ENCODE results near the gene PRDM1. TPM values are rescaled to one million over a fixed set of nuclear protein-coding genes. Genes with fewer than 3 reads are reported as not detected.

Gene PRDM1
- total and polyA plus RNA-seq, 2 of the 13 experiments (the other 11 are each of a cell fraction or from before 2014, with no cell fraction given), result 0.13 TPM; not detected in 1

DNA sequence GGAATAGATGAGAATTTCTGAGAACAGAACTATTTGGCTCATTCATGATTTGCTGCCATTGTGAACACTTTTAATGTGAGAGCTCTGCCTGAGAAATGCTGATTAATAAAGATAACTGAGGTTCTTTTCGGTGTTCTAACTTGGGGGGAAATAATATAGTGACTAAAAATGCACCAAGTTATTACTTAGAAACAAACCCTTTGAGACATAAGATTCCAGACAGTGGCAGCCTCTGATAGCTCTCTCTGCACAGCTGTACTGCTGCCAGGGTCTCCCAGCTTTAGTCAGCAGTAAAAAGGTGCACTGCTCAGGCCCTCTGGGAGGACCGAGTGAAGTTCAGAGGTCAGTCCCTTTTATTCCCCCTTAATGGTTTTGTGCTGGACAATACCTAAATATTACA is 2.5 kb upstream of the PRDM1 start (continued):
- TF ChIP-seq, protein P1, sequence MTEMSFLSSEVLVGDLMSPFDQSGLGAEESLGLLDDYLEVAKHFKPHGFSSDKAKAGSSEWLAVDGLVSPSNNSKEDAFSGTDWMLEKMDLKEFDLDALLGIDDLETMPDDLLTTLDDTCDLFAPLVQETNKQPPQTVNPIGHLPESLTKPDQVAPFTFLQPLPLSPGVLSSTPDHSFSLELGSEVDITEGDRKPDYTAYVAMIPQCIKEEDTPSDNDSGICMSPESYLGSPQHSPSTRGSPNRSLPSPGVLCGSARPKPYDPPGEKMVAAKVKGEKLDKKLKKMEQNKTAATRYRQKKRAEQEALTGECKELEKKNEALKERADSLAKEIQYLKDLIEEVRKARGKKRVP (CRISPR knock-in tag; IDR thresholded peaks at IDR 0.05), result no peak
- TF ChIP-seq PLRG1 (conservative IDR thresholded peaks at IDR 0.05), result no peak
- no peak for TF ChIP-seq ZNF256 (CRISPR knock-in tag; conservative IDR thresholded peaks at IDR 0.05)
- TF ChIP-seq ZNF143 (CRISPR knock-in tag; IDR thresholded peaks at IDR 0.05), result no peak
- no peak for TF ChIP-seq SIN3A (IDR thresholded peaks at IDR 0.05; ENCODE audit: borderline replicate concordance, low read depth, low read length)
- TF ChIP-seq, protein P2, sequence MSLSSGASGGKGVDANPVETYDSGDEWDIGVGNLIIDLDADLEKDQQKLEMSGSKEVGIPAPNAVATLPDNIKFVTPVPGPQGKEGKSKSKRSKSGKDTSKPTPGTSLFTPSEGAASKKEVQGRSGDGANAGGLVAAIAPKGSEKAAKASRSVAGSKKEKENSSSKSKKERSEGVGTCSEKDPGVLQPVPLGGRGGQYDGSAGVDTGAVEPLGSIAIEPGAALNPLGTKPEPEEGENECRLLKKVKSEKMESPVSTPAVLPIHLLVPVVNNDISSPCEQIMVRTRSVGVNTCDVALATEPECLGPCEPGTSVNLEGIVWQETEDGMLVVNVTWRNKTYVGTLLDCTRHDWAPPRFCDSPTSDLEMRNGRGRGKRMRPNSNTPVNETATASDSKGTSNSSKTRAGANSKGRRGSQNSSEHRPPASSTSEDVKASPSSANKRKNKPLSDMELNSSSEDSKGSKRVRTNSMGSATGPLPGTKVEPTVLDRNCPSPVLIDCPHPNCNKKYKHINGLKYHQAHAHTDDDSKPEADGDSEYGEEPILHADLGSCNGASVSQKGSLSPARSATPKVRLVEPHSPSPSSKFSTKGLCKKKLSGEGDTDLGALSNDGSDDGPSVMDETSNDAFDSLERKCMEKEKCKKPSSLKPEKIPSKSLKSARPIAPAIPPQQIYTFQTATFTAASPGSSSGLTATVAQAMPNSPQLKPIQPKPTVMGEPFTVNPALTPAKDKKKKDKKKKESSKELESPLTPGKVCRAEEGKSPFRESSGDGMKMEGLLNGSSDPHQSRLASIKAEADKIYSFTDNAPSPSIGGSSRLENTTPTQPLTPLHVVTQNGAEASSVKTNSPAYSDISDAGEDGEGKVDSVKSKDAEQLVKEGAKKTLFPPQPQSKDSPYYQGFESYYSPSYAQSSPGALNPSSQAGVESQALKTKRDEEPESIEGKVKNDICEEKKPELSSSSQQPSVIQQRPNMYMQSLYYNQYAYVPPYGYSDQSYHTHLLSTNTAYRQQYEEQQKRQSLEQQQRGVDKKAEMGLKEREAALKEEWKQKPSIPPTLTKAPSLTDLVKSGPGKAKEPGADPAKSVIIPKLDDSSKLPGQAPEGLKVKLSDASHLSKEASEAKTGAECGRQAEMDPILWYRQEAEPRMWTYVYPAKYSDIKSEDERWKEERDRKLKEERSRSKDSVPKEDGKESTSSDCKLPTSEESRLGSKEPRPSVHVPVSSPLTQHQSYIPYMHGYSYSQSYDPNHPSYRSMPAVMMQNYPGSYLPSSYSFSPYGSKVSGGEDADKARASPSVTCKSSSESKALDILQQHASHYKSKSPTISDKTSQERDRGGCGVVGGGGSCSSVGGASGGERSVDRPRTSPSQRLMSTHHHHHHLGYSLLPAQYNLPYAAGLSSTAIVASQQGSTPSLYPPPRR (CRISPR knock-in tag; IDR thresholded peaks at IDR 0.05; ENCODE audit: borderline replicate concordance), result no peak
- TF ChIP-seq PHB2 (IDR thresholded peaks at IDR 0.05; ENCODE audit: partially characterized antibody), result no peak
